Breast epithelium (tissue), 3 donors: ENCODE measurements around the gene EIPR1.

Source experiments
- POLR2A ChIP-seq: fragments of 450-650 bp; IDR thresholded peaks from one replicate; pipeline ENCODE4 v1.6.1; 2016; ENCODE audit warnings: antibody characterized with exemption, mild to moderate bottlenecking, moderate library complexity
- POLR2AphosphoS5 ChIP-seq, 3 donors: sonication (generic); formaldehyde crosslinking; IDR thresholded peaks; one replicate each; pipeline ENCODE4 v1.6.1; 2017; ENCODE audit warnings: antibody characterized with exemption in 3 of 3
- TF ChIP-seq, protein P1 (sequence below), 3 donors: fragments of 450-650 bp; IDR thresholded peaks; one replicate each; pipeline ENCODE4 v1.5.1; 2016 to 2017; ENCODE audit warnings: antibody characterized with exemption in 3 of 3, mild to moderate bottlenecking in 3 of 3, moderate library complexity in 3 of 3

DNA sequence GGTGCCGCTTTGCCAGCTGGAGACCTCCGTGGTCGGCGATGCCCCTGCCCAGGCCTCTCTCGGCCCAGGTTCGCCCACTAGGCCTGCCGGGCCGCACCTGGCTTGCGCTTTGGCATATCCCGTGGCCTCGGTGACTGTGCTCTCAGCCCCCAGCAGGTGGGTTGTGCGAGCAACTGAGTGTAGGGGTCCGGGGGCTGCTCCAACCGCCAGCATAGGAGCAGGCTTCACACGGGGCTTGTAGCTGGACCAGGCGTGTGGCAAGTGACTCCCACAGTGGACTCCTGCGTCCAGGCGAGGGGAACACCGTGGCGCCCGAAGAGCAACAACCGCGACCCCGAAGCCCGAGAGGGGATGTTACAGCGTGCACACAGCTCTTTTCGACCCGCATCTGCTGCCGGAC, 11.6 kb upstream of the EIPR1 start:
- TF ChIP-seq POLR2AphosphoS5 (IDR thresholded peaks at IDR 0.05) (no peak), POLR2A (no peak)
- TF ChIP-seq, protein P1, sequence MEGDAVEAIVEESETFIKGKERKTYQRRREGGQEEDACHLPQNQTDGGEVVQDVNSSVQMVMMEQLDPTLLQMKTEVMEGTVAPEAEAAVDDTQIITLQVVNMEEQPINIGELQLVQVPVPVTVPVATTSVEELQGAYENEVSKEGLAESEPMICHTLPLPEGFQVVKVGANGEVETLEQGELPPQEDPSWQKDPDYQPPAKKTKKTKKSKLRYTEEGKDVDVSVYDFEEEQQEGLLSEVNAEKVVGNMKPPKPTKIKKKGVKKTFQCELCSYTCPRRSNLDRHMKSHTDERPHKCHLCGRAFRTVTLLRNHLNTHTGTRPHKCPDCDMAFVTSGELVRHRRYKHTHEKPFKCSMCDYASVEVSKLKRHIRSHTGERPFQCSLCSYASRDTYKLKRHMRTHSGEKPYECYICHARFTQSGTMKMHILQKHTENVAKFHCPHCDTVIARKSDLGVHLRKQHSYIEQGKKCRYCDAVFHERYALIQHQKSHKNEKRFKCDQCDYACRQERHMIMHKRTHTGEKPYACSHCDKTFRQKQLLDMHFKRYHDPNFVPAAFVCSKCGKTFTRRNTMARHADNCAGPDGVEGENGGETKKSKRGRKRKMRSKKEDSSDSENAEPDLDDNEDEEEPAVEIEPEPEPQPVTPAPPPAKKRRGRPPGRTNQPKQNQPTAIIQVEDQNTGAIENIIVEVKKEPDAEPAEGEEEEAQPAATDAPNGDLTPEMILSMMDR (IDR thresholded peaks at IDR 0.05): no peak
